Panc1 (cell line): ENCODE results near the gene GUCD1. TPM values are rescaled to one million over a fixed set of nuclear protein-coding genes. Genes with fewer than 3 reads are reported as not detected.

Experiments used
- ATAC-seq: fragments of 200-7000 bp; cut with Tn5 transposase; 2 replicates; pipeline ENCODE4 v1.9.1; 2020; ENCODE audit warnings: mild to moderate bottlenecking, moderate library complexity
- BruUV-seq: library from RNA; stranded (reverse); fragments of 400-500 nt; replicated peaks from 2 replicates; lab custom pipeline; 2021; lab: Mats Ljungman, UMichigan
- CTCF ChIA-PET: fragments of 300-600 bp; sonication (Branson Sonifier 250); formaldehyde crosslinking; loops from one replicate; lab custom pipeline; 2022; ENCODE audit warnings: antibody characterized with exemption; lab: Charles Lee
- POLR2A ChIA-PET: fragments of 300-600 bp; sonication (Branson Sonifier 250); formaldehyde crosslinking; loops from one replicate; lab custom pipeline; 2022; ENCODE audit warnings: antibody characterized with exemption; lab: Charles Lee
- DNase-seq: peaks from one replicate; pipeline ENCODE4 v3.0.0-alpha.2; 2010; ENCODE audit warnings: low read depth, low spot score
- H3K27ac ChIP-seq: 2 replicates; pipeline ENCODE4 v1.5.1; 2011; ENCODE audit warnings: mild to moderate bottlenecking, low read length, inconsistent platforms
- H3K27me3 ChIP-seq: fragments of 200-500 bp; sonication (Bioruptor generic); 2 replicates; pipeline ENCODE4 v1.6.0; 2014; ENCODE audit warnings: low read length, inconsistent platforms; ENCODE audit not compliant: control insufficient read depth, insufficient read depth
- H3K36me3 ChIP-seq: fragments of 200-500 bp; sonication (Bioruptor generic); 2 replicates; pipeline ENCODE4 v1.5.1; 2014; ENCODE audit warnings: inconsistent platforms, mild to moderate bottlenecking, low read length, moderate library complexity; ENCODE audit not compliant: control insufficient read depth, insufficient read depth
- H3K4me1 ChIP-seq: 2 replicates; pipeline ENCODE4 v1.5.1; 2011; ENCODE audit warnings: inconsistent platforms, mild to moderate bottlenecking, low read length, moderate library complexity; ENCODE audit not compliant: control insufficient read depth, insufficient read depth
- H3K4me3 ChIP-seq, 2 experiments: 2 replicates each; pipeline ENCODE4 v1.5.1; 2011 to 2012; ENCODE audit warnings: low read depth in 2 of 2, low read length in 2 of 2, mild to moderate bottlenecking in 2 of 2, inconsistent platforms in 1 of 2, moderate library complexity in 1 of 2
- H3K9me3 ChIP-seq: fragments of 200-500 bp; sonication (Bioruptor generic); 2 replicates; pipeline ENCODE4 v1.5.1; 2014; ENCODE audit warnings: low read depth, mild to moderate bottlenecking, inconsistent platforms, low read length, moderate library complexity; ENCODE audit not compliant: control insufficient read depth, insufficient read depth
- CTCF ChIP-seq: fragments of 450-650 bp; IDR thresholded peaks from 2 replicates; pipeline ENCODE4 v1.5.1; 2017; ENCODE audit warnings: mild to moderate bottlenecking
- POLR2AphosphoS5 ChIP-seq: IDR thresholded peaks from 2 replicates; pipeline ENCODE4 v1.6.1; 2012; ENCODE audit warnings: mild to moderate bottlenecking, low read depth, low read length, moderate library complexity
- REST ChIP-seq, 2 experiments: IDR thresholded peaks; 2 replicates each; pipeline ENCODE4 v1.6.1; 2011 to 2012; ENCODE audit warnings: low read depth in 2 of 2, control low read depth in 1 of 2, low read length in 1 of 2, mild to moderate bottlenecking in 1 of 2, moderate library complexity in 1 of 2; ENCODE audit not compliant: insufficient read depth in 1 of 2
- SIN3A ChIP-seq: IDR thresholded peaks from 2 replicates; pipeline ENCODE4 v1.6.1; 2012; ENCODE audit warnings: low read depth, mild to moderate bottlenecking, low read length, moderate library complexity, borderline replicate concordance; ENCODE audit not compliant: insufficient read depth
- TCF7L2 ChIP-seq: IDR thresholded peaks from 2 replicates; pipeline ENCODE4 v1.6.1; 2011; ENCODE audit warnings: mild to moderate bottlenecking, low read depth, low read length, inconsistent platforms
- in situ Hi-C: cut with HindIII; loops from 2 replicates; pipeline ENCODE4 v1.10.0; 2016; ENCODE audit warnings: low sequenced_read_pairs, low pct_unique_long_range_greater_than_20kb
- intact Hi-C: fragments of 100-400 bp; cut with micrococcal nuclease; formaldehyde crosslinking; loops from one replicate; pipeline ENCODE4 v1.10.0; 2022; ENCODE audit not compliant: unreplicated experiment
- total RNA-seq: library from RNA; stranded (reverse); gene quantifications from one replicate; pipeline ENCODE4 v1.2.1, GENCODE V29; 2021; ENCODE audit not compliant: unreplicated experiment

Gene GUCD1
- total RNA-seq, 1 experiment from 2014 or later, result 97.7 TPM

GRCh38 chr22:24498824-24499223, 56.1 kb downstream of the GUCD1 start:
- no peaks in the 10 kb centered on the region for H3K27me3 ChIP-seq
- POLR2A ChIA-PET, result no interaction called here
- no peak overlapping the region for H3K4me3 ChIP-seq
- H3K36me3 ChIP-seq, result no peaks in the 10 kb centered on the region
- no peaks in the 10 kb centered on the region for H3K9me3 ChIP-seq
- no peak overlapping the region for H3K27ac ChIP-seq
- in situ Hi-C loops, result no loop called here
- CTCF ChIA-PET, result no interaction called here
- intact Hi-C loops, result no loop called here
- DNase-seq (no peak), ATAC-seq (no peak)
- BruUV-seq, result no TSS peak
- H3K4me1 ChIP-seq, result no peaks in the 10 kb centered on the region
- no peak for TF ChIP-seq CTCF
- no peak for TF ChIP-seq SIN3A
- no peak for TF ChIP-seq REST (IDR thresholded peaks at IDR 0.05; ENCODE audit: insufficient read depth in 1 of 2, low read depth in 2 of 2, low read length in 1 of 2)
- no peak for TF ChIP-seq TCF7L2
- no peak for TF ChIP-seq POLR2AphosphoS5

GRCh38 chr22:24497841-24498258, 57.1 kb downstream of the GUCD1 start:
- ATAC-seq (no peak), DNase-seq (no peak)
- TF ChIP-seq REST (IDR thresholded peaks at IDR 0.05; ENCODE audit: insufficient read depth in 1 of 2, low read depth in 2 of 2, low read length in 1 of 2), result no peak
- TF ChIP-seq TCF7L2, result no peak
- no peak for TF ChIP-seq CTCF
- TF ChIP-seq POLR2AphosphoS5, result no peak
- no peak for TF ChIP-seq SIN3A
- BruUV-seq, result no TSS peak
- ChIA-PET CTCF (no interaction called here), POLR2A (no interaction called here)
- H3K27ac ChIP-seq, result no peak overlapping the region
- H3K36me3 ChIP-seq, result no peaks in the 10 kb centered on the region
- no peaks in the 10 kb centered on the region for H3K9me3 ChIP-seq
- in situ Hi-C loops, result no loop called here
- intact Hi-C loops, result no loop called here
- H3K4me1 ChIP-seq, result no peaks in the 10 kb centered on the region
- H3K4me3 ChIP-seq, result no peak overlapping the region
- H3K27me3 ChIP-seq, result no peaks in the 10 kb centered on the region
